ENCODE results near the gene C10orf90.

The C10orf90 gene

DNA sequence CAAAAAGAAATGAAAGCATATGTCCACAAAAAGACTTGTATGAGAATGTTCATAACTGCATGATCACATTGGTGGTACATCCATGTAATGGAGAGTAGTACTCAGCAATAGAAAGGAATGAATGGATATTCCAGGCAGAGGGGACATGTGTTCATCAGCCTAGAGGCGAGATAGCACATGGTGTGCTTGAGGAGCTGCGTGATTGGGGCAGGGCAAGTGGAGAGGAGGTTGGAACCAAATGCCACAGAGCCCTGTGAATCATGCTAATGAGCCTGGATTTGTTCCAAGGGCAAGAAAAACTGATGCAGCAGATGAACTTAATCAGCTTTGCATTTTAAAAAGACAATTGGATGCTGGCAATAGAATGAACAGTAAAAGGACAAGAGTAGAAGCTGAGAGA is 73.3 kb downstream of the C10orf90 start:
- no peak for DNase-seq (ENCODE audit: extremely low read depth, insufficient read length)
- TF ChIP-seq, protein P1, sequence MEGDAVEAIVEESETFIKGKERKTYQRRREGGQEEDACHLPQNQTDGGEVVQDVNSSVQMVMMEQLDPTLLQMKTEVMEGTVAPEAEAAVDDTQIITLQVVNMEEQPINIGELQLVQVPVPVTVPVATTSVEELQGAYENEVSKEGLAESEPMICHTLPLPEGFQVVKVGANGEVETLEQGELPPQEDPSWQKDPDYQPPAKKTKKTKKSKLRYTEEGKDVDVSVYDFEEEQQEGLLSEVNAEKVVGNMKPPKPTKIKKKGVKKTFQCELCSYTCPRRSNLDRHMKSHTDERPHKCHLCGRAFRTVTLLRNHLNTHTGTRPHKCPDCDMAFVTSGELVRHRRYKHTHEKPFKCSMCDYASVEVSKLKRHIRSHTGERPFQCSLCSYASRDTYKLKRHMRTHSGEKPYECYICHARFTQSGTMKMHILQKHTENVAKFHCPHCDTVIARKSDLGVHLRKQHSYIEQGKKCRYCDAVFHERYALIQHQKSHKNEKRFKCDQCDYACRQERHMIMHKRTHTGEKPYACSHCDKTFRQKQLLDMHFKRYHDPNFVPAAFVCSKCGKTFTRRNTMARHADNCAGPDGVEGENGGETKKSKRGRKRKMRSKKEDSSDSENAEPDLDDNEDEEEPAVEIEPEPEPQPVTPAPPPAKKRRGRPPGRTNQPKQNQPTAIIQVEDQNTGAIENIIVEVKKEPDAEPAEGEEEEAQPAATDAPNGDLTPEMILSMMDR (IDR thresholded peaks at IDR 0.05; ENCODE audit: insufficient read depth, low read length, poor library complexity, severe bottlenecking) = no peak
- H3K27me3 ChIP-seq (replicated peaks; ENCODE audit: control insufficient read depth, insufficient read depth, low read length) = no peaks in the 10 kb centered on the region
- H3K36me3 ChIP-seq (ENCODE audit: control insufficient read depth, insufficient read depth, low read length) = no peaks in the 10 kb centered on the region
- H3K4me3 ChIP-seq (replicated peaks; ENCODE audit: low read depth, low read length) = no peak overlapping the region

DNA sequence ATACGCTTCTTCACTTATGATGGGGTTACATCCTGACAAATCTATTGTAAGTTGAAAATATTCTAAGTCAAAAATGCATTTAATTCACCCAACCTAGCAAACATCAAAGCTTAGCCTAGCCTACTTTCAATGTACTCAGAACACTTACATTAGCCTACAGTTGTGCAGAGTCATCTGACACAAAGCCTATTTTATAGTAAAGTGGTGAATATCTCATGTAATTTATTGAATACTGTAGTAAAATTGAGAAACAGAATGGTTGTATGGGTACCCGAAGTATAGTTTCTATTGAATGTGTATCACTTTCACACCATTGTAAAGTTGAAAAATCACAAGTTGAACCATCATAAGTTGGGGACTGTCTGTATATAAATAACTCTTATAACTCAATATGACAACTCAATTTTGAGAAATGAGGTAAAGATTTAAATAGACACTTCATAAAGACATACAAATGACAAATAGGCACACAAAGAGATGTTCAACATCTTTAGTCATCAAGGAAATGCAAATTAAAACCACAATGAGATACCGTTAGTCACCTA is 73.9 kb downstream of the C10orf90 start:
- Histone ChIP-seq H3K4me3 (replicated peaks; ENCODE audit: low read depth, low read length) (no peak overlapping the region), H3K27me3 (replicated peaks; ENCODE audit: control insufficient read depth, insufficient read depth, low read length) (no peaks in the 10 kb centered on the region), H3K36me3 (ENCODE audit: control insufficient read depth, insufficient read depth, low read length) (no peaks in the 10 kb centered on the region)
- TF ChIP-seq, protein P1 (IDR thresholded peaks at IDR 0.05; ENCODE audit: insufficient read depth, low read length, poor library complexity, severe bottlenecking) = no peak
- DNase-seq (ENCODE audit: extremely low read depth, insufficient read length) = no peak

DNA sequence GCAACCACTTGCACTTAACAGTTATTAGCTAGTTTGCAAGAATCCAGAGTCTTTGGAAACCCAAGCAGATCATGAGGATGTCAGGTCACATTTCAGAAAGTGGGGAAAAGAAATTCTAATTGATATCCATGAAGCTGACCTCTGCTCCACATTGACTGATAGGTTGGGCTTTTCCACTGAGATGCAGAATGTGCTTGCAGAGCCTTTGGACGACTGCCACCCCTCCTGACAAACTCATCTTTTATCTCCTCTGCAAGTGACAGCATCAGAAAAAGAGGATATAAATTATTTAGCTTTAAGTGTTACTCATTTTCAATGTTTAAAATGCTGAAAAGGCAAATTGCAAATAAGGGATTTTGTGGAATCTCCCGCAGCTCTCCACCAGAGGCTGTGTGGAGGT is 75.3 kb downstream of the C10orf90 start:
- Histone ChIP-seq H3K4me3 (replicated peaks; ENCODE audit: low read depth, low read length) (no peak overlapping the region), H3K36me3 (ENCODE audit: control insufficient read depth, insufficient read depth, low read length) (no peaks in the 10 kb centered on the region), H3K27me3 (replicated peaks; ENCODE audit: control insufficient read depth, insufficient read depth, low read length) (no peaks in the 10 kb centered on the region)
- TF ChIP-seq, protein P1 (IDR thresholded peaks at IDR 0.05; ENCODE audit: insufficient read depth, low read length, poor library complexity, severe bottlenecking) = no peak
- DNase-seq (ENCODE audit: extremely low read depth, insufficient read length) = no peak

DNA sequence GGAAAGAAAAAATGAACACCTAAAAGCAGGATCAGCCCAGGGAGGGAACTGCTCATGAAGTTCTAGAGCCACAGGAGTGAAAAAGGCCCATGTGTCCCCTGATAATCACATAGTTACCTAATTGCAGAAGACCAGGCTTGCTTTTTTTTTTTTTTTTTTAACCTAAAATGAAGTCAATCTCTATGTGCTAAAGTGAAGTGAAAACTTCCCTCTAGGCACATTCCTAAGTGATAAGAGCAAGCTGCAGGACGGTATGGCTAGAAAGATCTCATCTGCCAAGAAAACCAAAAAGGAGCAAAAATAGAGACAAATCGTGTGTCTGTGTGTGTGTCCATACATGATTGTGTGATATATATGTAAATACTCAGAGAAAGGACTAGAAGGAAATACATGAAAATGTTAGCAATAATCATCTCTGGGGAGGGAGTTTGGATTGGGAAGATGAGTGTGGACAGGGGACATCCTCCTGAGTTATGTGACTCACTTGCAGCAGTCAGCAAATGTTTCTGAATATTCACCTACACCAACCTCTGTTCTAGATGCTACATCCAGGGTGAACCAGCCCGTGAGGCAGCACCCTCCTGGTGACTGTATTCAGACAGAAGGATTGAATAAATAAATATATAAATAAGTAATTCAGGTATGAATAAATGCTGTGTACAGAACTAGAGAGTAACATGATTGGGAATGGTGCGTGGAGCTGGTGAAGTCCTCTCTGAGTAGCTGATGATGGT is 76.4 kb downstream of the C10orf90 start:
- Histone ChIP-seq H3K36me3 (ENCODE audit: control insufficient read depth, insufficient read depth, low read length) (no peaks in the 10 kb centered on the region), H3K4me3 (replicated peaks; ENCODE audit: low read depth, low read length) (no peak overlapping the region), H3K27me3 (replicated peaks; ENCODE audit: control insufficient read depth, insufficient read depth, low read length) (no peaks in the 10 kb centered on the region)
- TF ChIP-seq, protein P1 (IDR thresholded peaks at IDR 0.05; ENCODE audit: insufficient read depth, low read length, poor library complexity, severe bottlenecking) = no peak
- no peak for DNase-seq (ENCODE audit: extremely low read depth, insufficient read length)

DNA sequence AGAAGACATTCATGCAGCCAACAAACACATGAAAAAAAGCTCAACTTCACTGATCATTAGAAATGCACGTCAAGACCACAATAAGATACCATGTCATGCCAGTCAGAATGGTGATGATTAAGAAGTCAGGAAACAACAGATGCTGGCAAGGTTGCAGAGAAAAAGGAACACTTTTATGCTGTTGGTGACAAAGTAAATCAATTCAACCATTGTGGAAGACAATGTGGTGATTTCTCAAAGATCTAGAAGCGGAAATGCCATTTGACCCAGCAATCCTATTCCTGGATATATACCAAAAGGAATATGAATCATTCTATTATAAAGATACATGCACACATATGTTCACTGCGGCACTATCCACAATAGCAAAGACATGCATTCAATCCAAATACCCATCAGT is 77.6 kb downstream of the C10orf90 start:
- Histone ChIP-seq H3K4me3 (replicated peaks; ENCODE audit: low read depth, low read length) (no peak overlapping the region), H3K27me3 (replicated peaks; ENCODE audit: control insufficient read depth, insufficient read depth, low read length) (no peaks in the 10 kb centered on the region), H3K36me3 (ENCODE audit: control insufficient read depth, insufficient read depth, low read length) (no peaks in the 10 kb centered on the region)
- DNase-seq (ENCODE audit: extremely low read depth, insufficient read length) = no peak
- TF ChIP-seq, protein P1 (IDR thresholded peaks at IDR 0.05; ENCODE audit: insufficient read depth, low read length, poor library complexity, severe bottlenecking) = no peak

All from GM06990 (cell line).